ENCODE data around the gene DIP2C.
A peak's percentile ranks its signal among the peaks of the same experiment; 100 is the strongest.

The DIP2C gene

GRCh38 chr10:676178-676577 lies 13.3 kb downstream of the DIP2C start:
- peak; percentile 58 for ATAC-seq
- DNase-seq = no peak
- no peak overlapping the region for H3K27ac Mint-ChIP-seq
- H3K9me3 Mint-ChIP-seq = no peaks in the 10 kb centered on the region
- H3K36me3 Mint-ChIP-seq (ENCODE audit: low read depth) = no peaks in the 10 kb centered on the region
- peaks cover 14% of the 10 kb centered on the region for H3K4me1 Mint-ChIP-seq
- no peak overlapping the region for H3K4me3 Mint-ChIP-seq
- peaks cover 11% of the 10 kb centered on the region for H3K27me3 Mint-ChIP-seq

GRCh38 chr10:675532-675931 lies 13.9 kb downstream of the DIP2C start:
- DNase-seq (no peak), ATAC-seq (no peak)
- peaks cover 14% of the 10 kb centered on the region for H3K4me1 Mint-ChIP-seq
- H3K27ac Mint-ChIP-seq = no peak overlapping the region
- H3K4me3 Mint-ChIP-seq = no peak overlapping the region
- H3K27me3 Mint-ChIP-seq = peaks cover 11% of the 10 kb centered on the region
- no peaks in the 10 kb centered on the region for H3K36me3 Mint-ChIP-seq (ENCODE audit: low read depth)
- no peaks in the 10 kb centered on the region for H3K9me3 Mint-ChIP-seq

GRCh38 chr10:673492-673891 lies 16.0 kb downstream of the DIP2C start:
- DNase-seq (no peak), ATAC-seq (no peak)
- Mint-ChIP-seq H3K27me3 (peaks cover 11% of the 10 kb centered on the region), H3K4me3 (no peak overlapping the region), H3K4me1 (peaks cover 14% of the 10 kb centered on the region), H3K36me3 (ENCODE audit: low read depth) (no peaks in the 10 kb centered on the region), H3K9me3 (no peaks in the 10 kb centered on the region), H3K27ac (no peak overlapping the region)

GRCh38 chr10:672992-673391 lies 16.5 kb downstream of the DIP2C start:
- DNase-seq (no peak), ATAC-seq (no peak)
- H3K9me3 Mint-ChIP-seq = no peaks in the 10 kb centered on the region
- H3K4me1 Mint-ChIP-seq = peaks cover 14% of the 10 kb centered on the region
- H3K27ac Mint-ChIP-seq = no peak overlapping the region
- H3K36me3 Mint-ChIP-seq (ENCODE audit: low read depth) = no peaks in the 10 kb centered on the region
- no peak overlapping the region for H3K4me3 Mint-ChIP-seq
- peaks cover 11% of the 10 kb centered on the region for H3K27me3 Mint-ChIP-seq

- Mint-ChIP-seq H3K27ac (no peak overlapping the region), H3K4me3 (no peak overlapping the region), H3K27me3 (peaks cover 11% of the 10 kb centered on the region), H3K36me3 (ENCODE audit: low read depth) (no peaks in the 10 kb centered on the region), H3K4me1 (peaks cover 13% of the 10 kb centered on the region), H3K9me3 (no peaks in the 10 kb centered on the region)
- DNase-seq (no peak), ATAC-seq (no peak)
Measured at GRCh38 chr10:672203-672602, 17.3 kb downstream of the DIP2C start.

- H3K9me3 Mint-ChIP-seq = no peaks in the 10 kb centered on the region
- ATAC-seq = no peak
- H3K36me3 Mint-ChIP-seq (ENCODE audit: low read depth) = no peaks in the 10 kb centered on the region
- peaks cover 2% of the 10 kb centered on the region for H3K4me1 Mint-ChIP-seq
- H3K27ac Mint-ChIP-seq = no peak overlapping the region
- no peak for DNase-seq
- peaks cover 10% of the 10 kb centered on the region for H3K27me3 Mint-ChIP-seq
- no peak overlapping the region for H3K4me3 Mint-ChIP-seq
Measured at GRCh38 chr10:670990-671389, 18.5 kb downstream of the DIP2C start.

- Mint-ChIP-seq H3K4me1 (no peaks in the 10 kb centered on the region), H3K36me3 (ENCODE audit: low read depth) (no peaks in the 10 kb centered on the region), H3K4me3 (no peak overlapping the region), H3K27ac (no peak overlapping the region), H3K9me3 (no peaks in the 10 kb centered on the region), H3K27me3 (peaks cover 9% of the 10 kb centered on the region)
- no peak for DNase-seq
- no peak for ATAC-seq
Measured at GRCh38 chr10:670038-670437, 19.4 kb downstream of the DIP2C start.

GRCh38 chr10:668786-669485 lies 20.5 kb downstream of the DIP2C start:
- H3K36me3 Mint-ChIP-seq (ENCODE audit: low read depth) = no peaks in the 10 kb centered on the region
- no peaks in the 10 kb centered on the region for H3K9me3 Mint-ChIP-seq
- no peak for DNase-seq
- H3K4me3 Mint-ChIP-seq = no peak overlapping the region
- peaks cover 6% of the 10 kb centered on the region for H3K27me3 Mint-ChIP-seq
- H3K27ac Mint-ChIP-seq = no peak overlapping the region
- no peaks in the 10 kb centered on the region for H3K4me1 Mint-ChIP-seq
- ATAC-seq = no peak

- no peaks in the 10 kb centered on the region for H3K36me3 Mint-ChIP-seq (ENCODE audit: low read depth)
- peaks cover 5% of the 10 kb centered on the region for H3K27me3 Mint-ChIP-seq
- ATAC-seq (no peak), DNase-seq (no peak)
- no peaks in the 10 kb centered on the region for H3K4me1 Mint-ChIP-seq
- no peaks in the 10 kb centered on the region for H3K9me3 Mint-ChIP-seq
- H3K27ac Mint-ChIP-seq = no peak overlapping the region
- H3K4me3 Mint-ChIP-seq = no peak overlapping the region
Measured at GRCh38 chr10:667602-668143, 21.8 kb downstream of the DIP2C start.

- H3K4me1 Mint-ChIP-seq = no peaks in the 10 kb centered on the region
- H3K36me3 Mint-ChIP-seq (ENCODE audit: low read depth) = no peaks in the 10 kb centered on the region
- no peak overlapping the region for H3K4me3 Mint-ChIP-seq
- H3K9me3 Mint-ChIP-seq = no peaks in the 10 kb centered on the region
- no peak for DNase-seq
- peaks cover 6% of the 10 kb centered on the region for H3K27me3 Mint-ChIP-seq
- H3K27ac Mint-ChIP-seq = no peak overlapping the region
- ATAC-seq = no peak
Measured at GRCh38 chr10:667096-667495, 22.4 kb downstream of the DIP2C start.

GRCh38 chr10:666237-667012 lies 23.0 kb downstream of the DIP2C start:
- peaks cover 12% of the 10 kb centered on the region for H3K27me3 Mint-ChIP-seq
- H3K27ac Mint-ChIP-seq = no peak overlapping the region
- ATAC-seq (no peak), DNase-seq (no peak)
- no peaks in the 10 kb centered on the region for H3K9me3 Mint-ChIP-seq
- no peak overlapping the region for H3K4me3 Mint-ChIP-seq
- no peaks in the 10 kb centered on the region for H3K4me1 Mint-ChIP-seq
- no peaks in the 10 kb centered on the region for H3K36me3 Mint-ChIP-seq (ENCODE audit: low read depth)

- no peak overlapping the region for H3K27ac Mint-ChIP-seq
- peaks cover 12% of the 10 kb centered on the region for H3K27me3 Mint-ChIP-seq
- no peaks in the 10 kb centered on the region for H3K9me3 Mint-ChIP-seq
- no peaks in the 10 kb centered on the region for H3K36me3 Mint-ChIP-seq (ENCODE audit: low read depth)
- H3K4me3 Mint-ChIP-seq = no peak overlapping the region
- DNase-seq (no peak), ATAC-seq (no peak)
- H3K4me1 Mint-ChIP-seq = no peaks in the 10 kb centered on the region
Measured at GRCh38 chr10:665579-666091, 23.8 kb downstream of the DIP2C start.

GRCh38 chr10:664893-665292 lies 24.6 kb downstream of the DIP2C start:
- DNase-seq (no peak), ATAC-seq (no peak)
- H3K4me3 Mint-ChIP-seq = no peak overlapping the region
- no peaks in the 10 kb centered on the region for H3K9me3 Mint-ChIP-seq
- H3K36me3 Mint-ChIP-seq (ENCODE audit: low read depth) = no peaks in the 10 kb centered on the region
- H3K27me3 Mint-ChIP-seq = peaks cover 12% of the 10 kb centered on the region
- H3K4me1 Mint-ChIP-seq = no peaks in the 10 kb centered on the region
- H3K27ac Mint-ChIP-seq = no peak overlapping the region

GRCh38 chr10:664301-664700 lies 25.2 kb downstream of the DIP2C start:
- Mint-ChIP-seq H3K9me3 (no peaks in the 10 kb centered on the region), H3K27me3 (peaks cover 13% of the 10 kb centered on the region), H3K27ac (no peak overlapping the region), H3K4me1 (no peaks in the 10 kb centered on the region), H3K4me3 (no peak overlapping the region), H3K36me3 (ENCODE audit: low read depth) (no peaks in the 10 kb centered on the region)
- no peak for DNase-seq
- ATAC-seq = no peak

- peaks cover 14% of the 10 kb centered on the region for H3K27me3 Mint-ChIP-seq
- no peak for DNase-seq
- no peak for ATAC-seq
Measured at GRCh38 chr10:663831-664251, 25.6 kb downstream of the DIP2C start.

More at GRCh38 chr10:663831-664251, 25.6 kb downstream of the DIP2C start:
- no peaks in the 10 kb centered on the region for H3K9me3 Mint-ChIP-seq
- H3K4me1 Mint-ChIP-seq = no peaks in the 10 kb centered on the region
- no peak overlapping the region for H3K27ac Mint-ChIP-seq
- H3K4me3 Mint-ChIP-seq = no peak overlapping the region
- H3K36me3 Mint-ChIP-seq (ENCODE audit: low read depth) = no peaks in the 10 kb centered on the region
